HepG2 (cell line): ENCODE data around the gene IMPDH1. TPM values are rescaled to one million over a fixed set of nuclear protein-coding genes. Genes with fewer than 3 reads are reported as not detected.

Source experiments
- ATAC-seq: fragments of 200-7000 bp; cut with Tn5 transposase; 3 replicates; pipeline ENCODE4 v1.9.1; 2020; ENCODE audit warnings: mild to moderate bottlenecking, moderate library complexity
- BruUV-seq: library from RNA; stranded (reverse); fragments of 400-500 nt; replicated peaks from 2 replicates; lab custom pipeline; 2021; lab: Mats Ljungman, UMichigan
- CTCF ChIA-PET: fragments of 300-600 bp; formaldehyde crosslinking; extraction: SDS; loops from one replicate; lab custom pipeline; 2021; ENCODE audit warnings: low total read pairs, inconsistent platforms, low intra/inter-chr PET ratio; lab: Yijun Ruan, JAX
- POLR2A ChIA-PET: fragments of 350-600 bp; sonication (Branson Sonifier 250); formaldehyde crosslinking; loops from one replicate; lab custom pipeline; 2020; ENCODE audit warnings: antibody characterized with exemption, inconsistent platforms; lab: Yijun Ruan, JAX
- DNase-seq: peaks from one replicate; pipeline ENCODE4 v3.0.0-alpha.2; 2015; ENCODE audit warnings: low spot score
- FAIRE-seq: peaks from 3 replicates; lab custom pipeline; 2011; peaks lifted over from hg19 to GRCh38; lab: Jason Lieb, UNC
- H2AFZ ChIP-seq: one replicate; pipeline ENCODE4 v1.6.1; 2011; ENCODE audit warnings: low read length, inconsistent platforms
- H3K27ac ChIP-seq: fragments of 300-600 bp; 3 replicates; pipeline ENCODE4 v1.8.0; 2011; ENCODE audit warnings: mixed run types, mild to moderate bottlenecking, mixed read lengths, low read length, inconsistent platforms; ENCODE audit not compliant: insufficient read depth; ENCODE audit errors: extremely low read length
- H3K27me3 ChIP-seq, 2 experiments: fragments of 200-600 bp in 1 of 2; 2 replicates in 1 of 2; 3 replicates in 1 of 2; pipeline versions ENCODE4 v1.6.0 to v1.8.0; 2011; ENCODE audit warnings: low read length in 2 of 2, mild to moderate bottlenecking in 2 of 2, moderate library complexity in 2 of 2, inconsistent platforms in 1 of 2; ENCODE audit not compliant: insufficient read depth in 2 of 2, control insufficient read depth in 1 of 2
- H3K36me3 ChIP-seq, 2 experiments: fragments of 200-600 bp in 1 of 2; replicated peaks in 1 of 2; 2 replicates in 1 of 2; 3 replicates in 1 of 2; pipeline versions ENCODE4 v1.5.1 to v1.8.0; 2011; ENCODE audit warnings: low read length in 2 of 2, inconsistent platforms in 1 of 2; ENCODE audit not compliant: insufficient read depth in 2 of 2, control insufficient read depth in 1 of 2
- H3K4me1 ChIP-seq: 2 replicates; pipeline ENCODE4 v1.5.1; 2012; ENCODE audit warnings: low read length, inconsistent platforms; ENCODE audit not compliant: insufficient read depth
- H3K4me2 ChIP-seq: 2 replicates; pipeline ENCODE4 v1.6.0; 2011; ENCODE audit warnings: low read depth, low read length, inconsistent platforms
- H3K4me3 ChIP-seq, 3 experiments: fragments of 200-600 bp in 1 of 3; sonication (generic), shearing (Covaris generic) in 1 of 3; replicated peaks in 1 of 3; 2 replicates each; pipeline ENCODE4 v1.5.1; 2011 to 2016; ENCODE audit warnings: low read length in 3 of 3, inconsistent platforms in 2 of 3, low read depth in 2 of 3, mild to moderate bottlenecking in 2 of 3, control low read depth in 1 of 3, mixed read lengths in 1 of 3; ENCODE audit not compliant: insufficient read depth in 1 of 3
- H3K79me2 ChIP-seq: one replicate; pipeline ENCODE4 v1.6.1; 2011; ENCODE audit warnings: low read length, inconsistent platforms; ENCODE audit not compliant: insufficient read depth
- H3K9ac ChIP-seq: 2 replicates; pipeline ENCODE4 v1.6.0; 2011; ENCODE audit warnings: mild to moderate bottlenecking, low read depth, low read length, inconsistent platforms; ENCODE audit not compliant: insufficient read depth
- H3K9me3 ChIP-seq: 2 replicates; pipeline ENCODE4 v1.5.1; 2012; ENCODE audit warnings: mild to moderate bottlenecking, low read length
- H4K20me1 ChIP-seq: 2 replicates; pipeline ENCODE4 v1.6.0; 2011; ENCODE audit warnings: inconsistent platforms, mild to moderate bottlenecking, low read length, moderate library complexity; ENCODE audit not compliant: insufficient read depth
- ELF1 ChIP-seq: sonication (generic); formaldehyde crosslinking; IDR thresholded peaks from 2 replicates; pipeline ENCODE4 v1.4.0; 2020; ENCODE audit warnings: missing genetic modification reagents
- FOXJ3 ChIP-seq: sonication (generic); formaldehyde crosslinking; IDR thresholded peaks from 2 replicates; pipeline ENCODE4 v1.4.0; 2020; ENCODE audit warnings: missing genetic modification reagents, mild to moderate bottlenecking, borderline replicate concordance
- GZF1 ChIP-seq: sonication (generic); formaldehyde crosslinking; IDR thresholded peaks from 2 replicates; pipeline ENCODE4 v1.5.1; 2020; ENCODE audit warnings: mild to moderate bottlenecking, missing genetic modification reagents
- MAF1 ChIP-seq: sonication (generic); formaldehyde crosslinking; IDR thresholded peaks from 2 replicates; pipeline ENCODE4 v1.5.0; 2020; ENCODE audit warnings: missing genetic modification reagents, borderline replicate concordance
- SMAD1 ChIP-seq: sonication (generic); formaldehyde crosslinking; IDR thresholded peaks from 2 replicates; pipeline ENCODE4 v1.4.0; 2020; ENCODE audit warnings: missing genetic modification reagents, low read depth, mild to moderate bottlenecking, borderline replicate concordance
- ZC3H13 ChIP-seq: sonication (generic); formaldehyde crosslinking; IDR thresholded peaks from 2 replicates; pipeline ENCODE4 v1.8.1; 2023; ENCODE audit warnings: mild to moderate bottlenecking, missing genetic modification reagents, moderate library complexity
- ZEB1 ChIP-seq: IDR thresholded peaks from 2 replicates; pipeline ENCODE4 v1.6.1; 2012; ENCODE audit warnings: mild to moderate bottlenecking, low read depth, inconsistent platforms; ENCODE audit not compliant: insufficient replicate concordance
- ZIK1 ChIP-seq: sonication (generic); formaldehyde crosslinking; IDR thresholded peaks from 2 replicates; pipeline ENCODE4 v1.5.0; 2020; ENCODE audit warnings: mild to moderate bottlenecking, low read depth, missing genetic modification reagents, borderline replicate concordance
- ZMAT3 ChIP-seq: sonication (generic); formaldehyde crosslinking; conservative IDR thresholded peaks from 2 replicates; pipeline ENCODE4 v1.7.0; 2021; ENCODE audit warnings: missing genetic modification reagents
- ZNF549 ChIP-seq: sonication (generic); formaldehyde crosslinking; IDR thresholded peaks from 2 replicates; pipeline ENCODE4 v1.5.0; 2020; ENCODE audit warnings: missing genetic modification reagents
- ZNF567 ChIP-seq: sonication (generic); formaldehyde crosslinking; IDR thresholded peaks from 2 replicates; pipeline ENCODE4 v1.8.1; 2023; ENCODE audit warnings: mild to moderate bottlenecking, missing genetic modification reagents, borderline replicate concordance
- ZNF569 ChIP-seq: sonication (generic); formaldehyde crosslinking; IDR thresholded peaks from 2 replicates; pipeline ENCODE4 v1.5.0; 2020; ENCODE audit warnings: mild to moderate bottlenecking, missing genetic modification reagents, moderate library complexity, borderline replicate concordance
- ZNF629 ChIP-seq: sonication (generic); formaldehyde crosslinking; conservative IDR thresholded peaks from 2 replicates; pipeline ENCODE4 v1.5.0; 2020; ENCODE audit warnings: missing genetic modification reagents
- WGBS: methylation state at CpG from one replicate; pipeline ENCODE4 v1.1.6; 2017; ENCODE audit warnings: low lambda C conversion rate; 5-methylcytosine and 5-hydroxymethylcytosine counted together
- in situ Hi-C: cut with HindIII; loops from 2 replicates; pipeline ENCODE4 v1.10.0; 2017; ENCODE audit warnings: low pct_unique_long_range_greater_than_20kb; ENCODE audit not compliant: extremely low pct_ligation_motif_present
- intact Hi-C: fragments of 100-400 bp; cut with micrococcal nuclease; formaldehyde crosslinking; loops from one replicate; pipeline ENCODE4 v1.10.0; 2022; ENCODE audit not compliant: unreplicated experiment
- polyA plus RNA-seq, 8 experiments: library from polyadenylated mRNA; depleted of rRNA in 3 of 8; stranded (reverse) in 7 of 8; unstranded in 1 of 8; fragments of >200 nt; fragmentation: Illumina TruSeq in 4 of 8; extraction: Trizol in 4 of 8; gene quantifications; 2 replicates each; pipeline versions ENCODE4 v1.2.1 to v1.2.3, GENCODE V29; 2011 to 2016; ENCODE audit warnings: low read depth in 4 of 8, missing spikeins in 1 of 8, mixed read lengths in 1 of 8; ENCODE audit not compliant: insufficient read depth in 1 of 8
- total RNA-seq, 5 experiments: library from RNA; depleted of rRNA; stranded (reverse); fragments of >200 nt; fragmentation: Illumina TruSeq; extraction: Trizol; gene quantifications; 2 replicates each; pipeline ENCODE4 v1.2.3, GENCODE V29; 2016; ENCODE audit warnings: low read depth in 1 of 5
- TF ChIP-seq, protein P1 (sequence below): sonication (generic); formaldehyde crosslinking; IDR thresholded peaks from 2 replicates; pipeline ENCODE4 v1.4.0; 2020; ENCODE audit warnings: missing genetic modification reagents
- TF ChIP-seq, protein P2 (sequence below): sonication (generic); formaldehyde crosslinking; IDR thresholded peaks from 2 replicates; pipeline ENCODE4 v1.4.0; 2020; ENCODE audit warnings: mild to moderate bottlenecking, low read depth, missing genetic modification reagents
- TF ChIP-seq, protein P3 (sequence below): sonication (generic); formaldehyde crosslinking; IDR thresholded peaks from 2 replicates; pipeline ENCODE4 v1.4.0; 2020; ENCODE audit warnings: missing genetic modification reagents, borderline replicate concordance

The IMPDH1 gene
- total and polyA plus RNA-seq, 2 of the 13 experiments (the other 11 are each of a cell fraction or from before 2014, with no cell fraction given) = 22.8 to 34.0 TPM

DNA sequence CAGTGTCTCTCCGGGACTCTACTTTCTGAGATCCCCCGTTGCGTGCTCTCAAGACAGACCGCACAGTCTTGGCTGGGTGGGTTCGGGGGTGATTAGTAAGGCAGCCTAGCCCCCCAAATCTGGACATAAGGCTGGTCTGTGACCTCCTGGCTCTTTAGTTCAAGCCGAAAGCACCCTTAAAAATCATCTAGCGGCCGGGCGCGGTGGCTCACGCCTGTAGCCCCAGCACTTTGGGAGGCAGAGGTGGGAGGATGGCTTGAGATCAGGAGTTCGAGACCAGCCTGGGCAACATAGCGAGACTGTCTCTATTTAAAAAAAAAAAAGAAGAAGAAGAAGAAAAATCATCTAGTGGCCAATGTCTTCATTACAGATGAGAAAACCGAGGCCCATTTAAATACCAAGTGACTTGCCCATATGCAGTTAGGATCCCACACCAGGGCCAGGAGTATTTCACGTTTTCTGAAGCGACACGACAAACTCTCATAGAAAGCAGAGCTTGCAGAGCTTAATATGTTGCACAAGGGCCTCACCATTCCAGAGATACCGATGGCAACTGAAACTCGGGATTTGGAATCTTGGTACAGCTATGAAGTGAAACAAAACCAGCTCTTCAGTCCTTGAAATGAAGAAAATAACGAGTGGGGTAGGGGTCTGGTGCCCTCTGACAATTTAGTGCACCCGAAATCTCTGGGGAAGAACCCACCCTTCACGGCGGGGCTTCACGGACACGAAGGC lies 45.2 kb upstream of the IMPDH1 start:
- DNase-seq = no peak
- Histone ChIP-seq H3K9ac (peak overlapping the region; percentile 82), H2AFZ (no peak overlapping the region), H3K27ac (peak overlapping the region; percentile 68), H3K9me3 (no peaks in the 10 kb centered on the region), H3K4me3 (peak overlapping the region; percentile 82 to 96 (median 92)), H3K4me2 (peak overlapping the region; percentile 91), H3K27me3 (peaks cover 0 to 3% of the 10 kb centered on the region in 2 experiments; a peak in 1 of 5 replicates), H4K20me1 (peaks cover 7% of the 10 kb centered on the region), H3K79me2 (peaks cover 15% of the 10 kb centered on the region), H3K4me1 (peaks cover 69% of the 10 kb centered on the region), H3K36me3 (no peaks in the 10 kb centered on the region)
- in situ Hi-C loops (loop anchor here (5.0 kb wide), 2 partner anchors 33 to 58 kb away; no protein-coding TSS in a partner anchor), intact Hi-C loops (no loop called here)
- no peak for FAIRE-seq
- WGBS = 52% methylated on average over 24 of the region's 25 CpGs
- peak; percentile 30 for ATAC-seq
- POLR2A ChIA-PET = interaction anchor here (0.9 to 4.1 kb wide), 10 partner anchors 10 to 46 kb away, joined by 3 to 54 read pairs (median 4); partner anchors contain the start of gene METTL2B
- CTCF ChIA-PET = interaction anchor here (2.1 kb wide), 1 partner anchor 28 kb away, joined by 6 read pairs; no protein-coding TSS in a partner anchor
- BruUV-seq = TSS peak; percentile 98
- TF ChIP-seq ZC3H13 (no peak), ZMAT3 (CRISPR knock-in tag) (peak; percentile 35; the same call in 1 of the 2 replicates), ZIK1 (CRISPR knock-in tag) (no peak), ZNF549 (CRISPR knock-in tag) (0 out of 2 replicates have a peak, but pooled peaks have one; percentile 51), ZNF629 (CRISPR knock-in tag) (0 out of 2 replicates have a peak, but pooled peaks have one; percentile 6), SMAD1 (CRISPR knock-in tag) (no peak), ZNF569 (0 out of 2 replicates have a peak, but pooled peaks have one; percentile 9), FOXJ3 (CRISPR knock-in tag) (0 out of 2 replicates have a peak, but pooled peaks have one; percentile 14), ZNF567 (CRISPR knock-in tag) (0 out of 2 replicates have a peak, but pooled peaks have one; percentile 6), ZEB1 (no peak), GZF1 (peak; percentile 4; the same call in 1 of the 2 replicates), ELF1 (no peak), MAF1 (CRISPR knock-in tag) (0 out of 2 replicates have a peak, but pooled peaks have one; percentile 7)
- TF ChIP-seq, protein P1, sequence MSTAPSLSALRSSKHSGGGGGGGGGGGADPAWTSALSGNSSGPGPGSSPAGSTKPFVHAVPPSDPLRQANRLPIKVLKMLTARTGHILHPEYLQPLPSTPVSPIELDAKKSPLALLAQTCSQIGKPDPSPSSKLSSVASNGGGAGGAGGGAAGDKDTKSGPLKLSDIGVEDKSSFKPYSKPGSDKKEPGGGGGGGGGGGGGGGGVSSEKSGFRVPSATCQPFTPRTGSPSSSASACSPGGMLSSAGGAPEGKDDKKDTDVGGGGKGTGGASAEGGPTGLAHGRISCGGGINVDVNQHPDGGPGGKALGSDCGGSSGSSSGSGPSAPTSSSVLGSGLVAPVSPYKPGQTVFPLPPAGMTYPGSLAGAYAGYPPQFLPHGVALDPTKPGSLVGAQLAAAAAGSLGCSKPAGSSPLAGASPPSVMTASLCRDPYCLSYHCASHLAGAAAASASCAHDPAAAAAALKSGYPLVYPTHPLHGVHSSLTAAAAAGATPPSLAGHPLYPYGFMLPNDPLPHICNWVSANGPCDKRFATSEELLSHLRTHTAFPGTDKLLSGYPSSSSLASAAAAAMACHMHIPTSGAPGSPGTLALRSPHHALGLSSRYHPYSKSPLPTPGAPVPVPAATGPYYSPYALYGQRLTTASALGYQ (CRISPR knock-in tag) = peak; percentile 17; the same call in 1 of the 2 replicates
- TF ChIP-seq, protein P2, sequence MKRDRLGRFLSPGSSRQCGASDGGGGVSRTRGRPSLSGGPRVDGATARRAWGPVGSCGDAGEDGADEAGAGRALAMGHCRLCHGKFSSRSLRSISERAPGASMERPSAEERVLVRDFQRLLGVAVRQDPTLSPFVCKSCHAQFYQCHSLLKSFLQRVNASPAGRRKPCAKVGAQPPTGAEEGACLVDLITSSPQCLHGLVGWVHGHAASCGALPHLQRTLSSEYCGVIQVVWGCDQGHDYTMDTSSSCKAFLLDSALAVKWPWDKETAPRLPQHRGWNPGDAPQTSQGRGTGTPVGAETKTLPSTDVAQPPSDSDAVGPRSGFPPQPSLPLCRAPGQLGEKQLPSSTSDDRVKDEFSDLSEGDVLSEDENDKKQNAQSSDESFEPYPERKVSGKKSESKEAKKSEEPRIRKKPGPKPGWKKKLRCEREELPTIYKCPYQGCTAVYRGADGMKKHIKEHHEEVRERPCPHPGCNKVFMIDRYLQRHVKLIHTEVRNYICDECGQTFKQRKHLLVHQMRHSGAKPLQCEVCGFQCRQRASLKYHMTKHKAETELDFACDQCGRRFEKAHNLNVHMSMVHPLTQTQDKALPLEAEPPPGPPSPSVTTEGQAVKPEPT (CRISPR knock-in tag) = 0 out of 2 replicates have a peak, but pooled peaks have one; percentile 5
- TF ChIP-seq, protein P3, sequence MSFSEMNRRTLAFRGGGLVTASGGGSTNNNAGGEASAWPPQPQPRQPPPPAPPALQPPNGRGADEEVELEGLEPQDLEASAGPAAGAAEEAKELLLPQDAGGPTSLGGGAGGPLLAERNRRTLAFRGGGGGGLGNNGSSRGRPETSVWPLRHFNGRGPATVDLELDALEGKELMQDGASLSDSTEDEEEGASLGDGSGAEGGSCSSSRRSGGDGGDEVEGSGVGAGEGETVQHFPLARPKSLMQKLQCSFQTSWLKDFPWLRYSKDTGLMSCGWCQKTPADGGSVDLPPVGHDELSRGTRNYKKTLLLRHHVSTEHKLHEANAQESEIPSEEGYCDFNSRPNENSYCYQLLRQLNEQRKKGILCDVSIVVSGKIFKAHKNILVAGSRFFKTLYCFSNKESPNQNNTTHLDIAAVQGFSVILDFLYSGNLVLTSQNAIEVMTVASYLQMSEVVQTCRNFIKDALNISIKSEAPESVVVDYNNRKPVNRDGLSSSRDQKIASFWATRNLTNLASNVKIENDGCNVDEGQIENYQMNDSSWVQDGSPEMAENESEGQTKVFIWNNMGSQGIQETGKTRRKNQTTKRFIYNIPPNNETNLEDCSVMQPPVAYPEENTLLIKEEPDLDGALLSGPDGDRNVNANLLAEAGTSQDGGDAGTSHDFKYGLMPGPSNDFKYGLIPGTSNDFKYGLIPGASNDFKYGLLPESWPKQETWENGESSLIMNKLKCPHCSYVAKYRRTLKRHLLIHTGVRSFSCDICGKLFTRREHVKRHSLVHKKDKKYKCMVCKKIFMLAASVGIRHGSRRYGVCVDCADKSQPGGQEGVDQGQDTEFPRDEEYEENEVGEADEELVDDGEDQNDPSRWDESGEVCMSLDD (CRISPR knock-in tag) = 0 out of 2 replicates have a peak, but pooled peaks have one; percentile 34
